ENCODE data around the gene AUNIP. TPM values are rescaled to one million over a fixed set of nuclear protein-coding genes. Genes with fewer than 3 reads are reported as not detected.
A peak's percentile ranks its signal among the peaks of the same experiment; 100 is the strongest.

Gene AUNIP
- total RNA-seq, 2 experiments from 2014 or later = 8.4 to 9.1 TPM

GRCh38 chr1:25809929-25810328, 49.3 kb downstream of the AUNIP start:
- no peak for DNase-seq
- peaks cover 17% of the 10 kb centered on the region for H3K36me3 Mint-ChIP-seq (ENCODE audit: low read depth)
- no peaks in the 10 kb centered on the region for H3K9me3 Mint-ChIP-seq
- H3K27ac Mint-ChIP-seq = no peak overlapping the region
- no peaks in the 10 kb centered on the region for H3K27me3 Mint-ChIP-seq (ENCODE audit: low read depth)
- intact Hi-C loops (cut with micrococcal nuclease) = loop anchor here (2.0 to 10.0 kb wide), 3 partner anchors 289 to 565 kb away; partner anchors contain the start of gene RSRP1
- H3K4me1 Mint-ChIP-seq (ENCODE audit: low read depth) = peaks cover 7% of the 10 kb centered on the region
- CTCF ChIA-PET = interaction anchor here (0.8 to 3.7 kb wide), 9 partner anchors 9 to 306 kb away, joined by 3 to 33 read pairs (median 5); no protein-coding TSS in a partner anchor
- H3K4me3 Mint-ChIP-seq = no peak overlapping the region

- H3K27me3 Mint-ChIP-seq (ENCODE audit: low read depth) = no peaks in the 10 kb centered on the region
- H3K27ac Mint-ChIP-seq = no peak overlapping the region
- no peak overlapping the region for H3K4me3 Mint-ChIP-seq
- H3K4me1 Mint-ChIP-seq (ENCODE audit: low read depth) = peaks cover 13% of the 10 kb centered on the region
- peaks cover 14% of the 10 kb centered on the region for H3K36me3 Mint-ChIP-seq (ENCODE audit: low read depth)
- DNase-seq = no peak
- CTCF ChIA-PET = interaction anchor here (0.8 to 3.7 kb wide), 9 partner anchors 9 to 306 kb away, joined by 3 to 33 read pairs (median 5); no protein-coding TSS in a partner anchor
- intact Hi-C loops (cut with micrococcal nuclease) = no loop called here
- no peaks in the 10 kb centered on the region for H3K9me3 Mint-ChIP-seq
Observed at GRCh38 chr1:25809283-25809926, 49.9 kb downstream of the AUNIP start.

- Mint-ChIP-seq H3K4me3 (no peak overlapping the region), H3K27ac (no peak overlapping the region), H3K9me3 (no peaks in the 10 kb centered on the region), H3K36me3 (ENCODE audit: low read depth) (peaks cover 14% of the 10 kb centered on the region), H3K27me3 (ENCODE audit: low read depth) (no peaks in the 10 kb centered on the region), H3K4me1 (ENCODE audit: low read depth) (peaks cover 18% of the 10 kb centered on the region)
- CTCF ChIA-PET = interaction anchor here (0.9 to 3.7 kb wide), 8 partner anchors 13 to 304 kb away, joined by 3 to 33 read pairs (median 4); no protein-coding TSS in a partner anchor
- intact Hi-C loops (cut with micrococcal nuclease) = no loop called here
- DNase-seq = no peak
Observed at GRCh38 chr1:25808481-25809244, 50.6 kb downstream of the AUNIP start.

GRCh38 chr1:25807480-25808390, 51.5 kb downstream of the AUNIP start:
- Mint-ChIP-seq H3K27me3 (ENCODE audit: low read depth) (no peaks in the 10 kb centered on the region), H3K27ac (no peak overlapping the region), H3K4me3 (no peak overlapping the region), H3K9me3 (no peaks in the 10 kb centered on the region), H3K4me1 (ENCODE audit: low read depth) (peaks cover 24% of the 10 kb centered on the region), H3K36me3 (ENCODE audit: low read depth) (peaks cover 14% of the 10 kb centered on the region)
- intact Hi-C loops (cut with micrococcal nuclease) = no loop called here
- DNase-seq = no peak
- CTCF ChIA-PET = interaction anchor here (0.6 to 3.5 kb wide), 8 partner anchors 12 to 315 kb away, joined by 3 to 12 read pairs (median 4); no protein-coding TSS in a partner anchor

- Mint-ChIP-seq H3K4me3 (no peak overlapping the region), H3K27ac (no peak overlapping the region), H3K27me3 (ENCODE audit: low read depth) (no peaks in the 10 kb centered on the region), H3K4me1 (ENCODE audit: low read depth) (peaks cover 36% of the 10 kb centered on the region), H3K9me3 (peaks cover 3% of the 10 kb centered on the region), H3K36me3 (ENCODE audit: low read depth) (peaks cover 16% of the 10 kb centered on the region)
- intact Hi-C loops (cut with micrococcal nuclease) = no loop called here
- CTCF ChIA-PET = interaction anchor here (0.7 to 1.0 kb wide), 3 partner anchors 161 to 285 kb away, joined by 3 to 6 read pairs (median 4); no protein-coding TSS in a partner anchor
- no peak for DNase-seq
Observed at GRCh38 chr1:25806418-25806817, 52.8 kb downstream of the AUNIP start.

GRCh38 chr1:25805863-25806225, 53.4 kb downstream of the AUNIP start:
- intact Hi-C loops (cut with micrococcal nuclease) = no loop called here
- Mint-ChIP-seq H3K27me3 (ENCODE audit: low read depth) (no peaks in the 10 kb centered on the region), H3K36me3 (ENCODE audit: low read depth) (peaks cover 18% of the 10 kb centered on the region)

GRCh38 chr1:25804964-25805862, 54.0 kb downstream of the AUNIP start:
- no peak for DNase-seq
- Mint-ChIP-seq H3K4me1 (ENCODE audit: low read depth) (peaks cover 42% of the 10 kb centered on the region), H3K9me3 (peaks cover 3% of the 10 kb centered on the region), H3K27me3 (ENCODE audit: low read depth) (no peaks in the 10 kb centered on the region), H3K36me3 (ENCODE audit: low read depth) (peaks cover 18% of the 10 kb centered on the region), H3K4me3 (no peak overlapping the region), H3K27ac (no peak overlapping the region)
- CTCF ChIA-PET = interaction anchor here (0.9 to 1.2 kb wide), 3 partner anchors 25 to 232 kb away, joined by 3 read pairs; no protein-coding TSS in a partner anchor
- intact Hi-C loops (cut with micrococcal nuclease) = no loop called here

More at GRCh38 chr1:25805863-25806225, 53.4 kb downstream of the AUNIP start:
- Mint-ChIP-seq H3K9me3 (peaks cover 3% of the 10 kb centered on the region), H3K27ac (no peak overlapping the region), H3K4me3 (no peak overlapping the region), H3K4me1 (ENCODE audit: low read depth) (peaks cover 38% of the 10 kb centered on the region)
- CTCF ChIA-PET = interaction anchor here (1.2 kb wide), 1 partner anchor 233 kb away, joined by 3 read pairs; no protein-coding TSS in a partner anchor
- no peak for DNase-seq

GRCh38 chr1:25804244-25804963, 54.9 kb downstream of the AUNIP start:
- Mint-ChIP-seq H3K9me3 (peaks cover 3% of the 10 kb centered on the region), H3K27ac (peak overlapping the region; percentile 26), H3K36me3 (ENCODE audit: low read depth) (peaks cover 18% of the 10 kb centered on the region), H3K4me1 (ENCODE audit: low read depth) (peaks cover 45% of the 10 kb centered on the region), H3K4me3 (no peak overlapping the region), H3K27me3 (ENCODE audit: low read depth) (no peaks in the 10 kb centered on the region)
- CTCF ChIA-PET = interaction anchor here (0.9 to 5.2 kb wide), 5 partner anchors 24 to 284 kb away, joined by 3 to 39 read pairs (median 3); no protein-coding TSS in a partner anchor
- intact Hi-C loops (cut with micrococcal nuclease) = no loop called here
- DNase-seq = peak; percentile 79

- DNase-seq = no peak
- CTCF ChIA-PET = interaction anchor here (0.5 to 5.2 kb wide), 7 partner anchors 11 to 400 kb away, joined by 3 to 39 read pairs (median 5); no protein-coding TSS in a partner anchor
- peaks cover 46% of the 10 kb centered on the region for H3K4me1 Mint-ChIP-seq (ENCODE audit: low read depth)
- H3K27ac Mint-ChIP-seq = no peak overlapping the region
- H3K4me3 Mint-ChIP-seq = no peak overlapping the region
- H3K36me3 Mint-ChIP-seq (ENCODE audit: low read depth) = peaks cover 14% of the 10 kb centered on the region
- H3K27me3 Mint-ChIP-seq (ENCODE audit: low read depth) = no peaks in the 10 kb centered on the region
- intact Hi-C loops (cut with micrococcal nuclease) = no loop called here
- peaks cover 3% of the 10 kb centered on the region for H3K9me3 Mint-ChIP-seq
Observed at GRCh38 chr1:25803368-25803767, 55.9 kb downstream of the AUNIP start.

- H3K27me3 Mint-ChIP-seq (ENCODE audit: low read depth) = no peaks in the 10 kb centered on the region
- intact Hi-C loops (cut with micrococcal nuclease) = no loop called here
- H3K4me1 Mint-ChIP-seq (ENCODE audit: low read depth) = peaks cover 49% of the 10 kb centered on the region
- peaks cover 3% of the 10 kb centered on the region for H3K9me3 Mint-ChIP-seq
- no peak for DNase-seq
- CTCF ChIA-PET = interaction anchor here (0.5 to 5.2 kb wide), 8 partner anchors 12 to 399 kb away, joined by 3 to 39 read pairs (median 5); no protein-coding TSS in a partner anchor
- no peak overlapping the region for H3K4me3 Mint-ChIP-seq
- peaks cover 14% of the 10 kb centered on the region for H3K36me3 Mint-ChIP-seq (ENCODE audit: low read depth)
- H3K27ac Mint-ChIP-seq = no peak overlapping the region
Observed at GRCh38 chr1:25802915-25803314, 56.3 kb downstream of the AUNIP start.
